ENCODE measurements around the gene ZNF654. TPM values are rescaled to one million over a fixed set of nuclear protein-coding genes. Genes with fewer than 3 reads are reported as not detected.
A peak's percentile ranks its signal among the peaks of the same experiment; 100 is the strongest.

The ZNF654 gene
- total RNA-seq, 1 experiment from 2014 or later = 7.0 TPM

DNA sequence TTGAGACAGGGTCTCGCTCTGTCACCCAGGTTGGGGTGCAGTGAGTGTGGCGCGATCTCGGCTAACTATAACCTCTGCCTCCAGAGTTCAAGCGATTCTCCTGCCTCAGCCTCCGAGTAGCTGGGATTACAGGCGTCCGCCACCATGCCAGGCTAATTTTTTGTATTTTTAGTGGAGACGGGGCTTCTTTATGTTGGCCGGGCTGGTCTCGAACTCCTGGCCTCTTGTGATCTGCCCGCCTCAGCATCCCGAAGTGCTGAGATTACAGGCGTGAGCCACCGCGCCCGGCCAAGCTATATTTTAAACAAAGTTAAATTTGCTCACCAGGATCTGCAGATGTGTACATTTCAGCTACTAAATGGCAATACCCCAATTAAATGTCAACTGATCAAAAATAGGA lies 89.6 kb downstream of the ZNF654 start:
- CTCF ChIA-PET = no interaction called here
- no peaks in the 10 kb centered on the region for H4K20me1 ChIP-seq (ENCODE audit: insufficient read depth)

DNA sequence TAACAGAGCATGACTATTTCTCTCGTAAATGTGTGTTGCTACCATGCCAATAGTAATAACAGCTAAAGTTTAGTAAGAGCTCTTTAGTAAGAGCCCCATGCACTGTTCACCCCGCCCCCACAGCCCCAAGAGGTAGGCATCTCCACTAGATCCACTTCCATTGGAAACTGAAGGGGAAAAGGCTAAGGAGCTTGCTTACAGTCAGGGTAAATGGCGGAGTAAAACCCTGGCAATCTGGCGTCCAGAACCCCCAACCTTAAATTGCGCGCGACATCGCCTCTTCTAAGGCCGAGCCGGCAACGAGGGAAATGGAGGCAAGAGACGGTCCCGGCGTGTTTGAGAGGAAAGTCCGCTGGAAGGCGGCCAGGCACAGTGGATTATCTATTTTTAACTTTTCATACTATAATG lies 90.0 kb downstream of the ZNF654 start:
- DNase-seq (ENCODE audit: low read depth, low spot score) = peak; percentile 3
- Histone ChIP-seq H3K4me3 (replicated peaks in 1 of 2; ENCODE audit: low read depth in 1 of 2, low read length in 2 of 2) (peak overlapping the region; percentile 95 to 98), H3K27ac (ENCODE audit: low read depth, low read length) (peak overlapping the region; percentile 98), H2AFZ (ENCODE audit: low read depth, low read length, poor library complexity, severe bottlenecking) (peak overlapping the region; percentile 87), H3K4me2 (ENCODE audit: low read length) (peak overlapping the region; percentile 89), H3K9ac (ENCODE audit: low read length) (peak overlapping the region; percentile 89), H3K4me1 (ENCODE audit: control insufficient read depth in 1 of 2, insufficient read depth in 2 of 2, low read length in 2 of 2) (peaks cover 2 to 21% of the 10 kb centered on the region in 2 experiments; a peak in 3 of 4 replicates), H4K20me1 (ENCODE audit: insufficient read depth) (no peaks in the 10 kb centered on the region), H3K79me2 (ENCODE audit: insufficient read depth, low read length) (peaks cover 80% of the 10 kb centered on the region), H3K9me2 (ENCODE audit: insufficient read depth) (no peaks in the 10 kb centered on the region), H3K27me3 (ENCODE audit: insufficient read depth, low read length) (no peaks in the 10 kb centered on the region), H3K9me3 (ENCODE audit: control insufficient read depth in 1 of 2, insufficient read depth in 1 of 2, low read depth in 1 of 2, low read length in 2 of 2) (no peaks in the 10 kb centered on the region), H3K36me3 (ENCODE audit: control insufficient read depth in 1 of 2, insufficient read depth in 2 of 2, low read length in 2 of 2) (peaks cover 0 to 9% of the 10 kb centered on the region in 2 experiments; a peak in 3 of 4 replicates)
- intact Hi-C loops (cut with micrococcal nuclease) = loop anchor here (2.0 kb wide), 1 partner anchor 90 kb away; the partner anchor contains the start of genes CGGBP1 and ZNF654
- TSS peak; percentile 46 for BruUV-seq (replicated peaks)
- peak; percentile 37 for ATAC-seq
- ChIA-PET CTCF (interaction anchor here (0.9 kb wide), 1 partner anchor 144 kb away, joined by 3 read pairs; no protein-coding TSS in a partner anchor), RAD21 (ENCODE audit: low non-redundant PET in 1 of 2, low total read pairs in 2 of 2, uncharacterized antibody in 2 of 2, unreplicated experiment in 2 of 2) (no interaction called here), POLR2A (interaction anchor here (0.6 kb wide), 1 partner anchor 936 kb away, joined by 3 read pairs; no protein-coding TSS in a partner anchor)
- TF ChIP-seq SIN3A (IDR thresholded peaks at IDR 0.05; ENCODE audit: low read depth) = no peak
- no peak for TF ChIP-seq YY1 (IDR thresholded peaks at IDR 0.05; ENCODE audit: extremely low read depth, insufficient replicate concordance, low read depth, low read length)
- TF ChIP-seq POLR2A (IDR thresholded peaks at IDR 0.05; ENCODE audit: borderline replicate concordance, extremely low read depth, insufficient read depth, insufficient read length) = no peak
- no peak for TF ChIP-seq SP1 (IDR thresholded peaks at IDR 0.05; ENCODE audit: low read depth)
- no peak for TF ChIP-seq TCF7L2 (IDR thresholded peaks at IDR 0.05; ENCODE audit: borderline replicate concordance, extremely low read depth, insufficient read depth, insufficient read length)
- no peak for TF ChIP-seq SRF (IDR thresholded peaks at IDR 0.05; ENCODE audit: low read depth)
- TF ChIP-seq, protein P1, sequence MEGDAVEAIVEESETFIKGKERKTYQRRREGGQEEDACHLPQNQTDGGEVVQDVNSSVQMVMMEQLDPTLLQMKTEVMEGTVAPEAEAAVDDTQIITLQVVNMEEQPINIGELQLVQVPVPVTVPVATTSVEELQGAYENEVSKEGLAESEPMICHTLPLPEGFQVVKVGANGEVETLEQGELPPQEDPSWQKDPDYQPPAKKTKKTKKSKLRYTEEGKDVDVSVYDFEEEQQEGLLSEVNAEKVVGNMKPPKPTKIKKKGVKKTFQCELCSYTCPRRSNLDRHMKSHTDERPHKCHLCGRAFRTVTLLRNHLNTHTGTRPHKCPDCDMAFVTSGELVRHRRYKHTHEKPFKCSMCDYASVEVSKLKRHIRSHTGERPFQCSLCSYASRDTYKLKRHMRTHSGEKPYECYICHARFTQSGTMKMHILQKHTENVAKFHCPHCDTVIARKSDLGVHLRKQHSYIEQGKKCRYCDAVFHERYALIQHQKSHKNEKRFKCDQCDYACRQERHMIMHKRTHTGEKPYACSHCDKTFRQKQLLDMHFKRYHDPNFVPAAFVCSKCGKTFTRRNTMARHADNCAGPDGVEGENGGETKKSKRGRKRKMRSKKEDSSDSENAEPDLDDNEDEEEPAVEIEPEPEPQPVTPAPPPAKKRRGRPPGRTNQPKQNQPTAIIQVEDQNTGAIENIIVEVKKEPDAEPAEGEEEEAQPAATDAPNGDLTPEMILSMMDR (IDR thresholded peaks at IDR 0.05 in 2 of 3, conservative IDR thresholded peaks at IDR 0.05 in 1 of 3; ENCODE audit: borderline replicate concordance in 1 of 3, insufficient read depth in 1 of 3, low read depth in 2 of 3, low read length in 2 of 3) = no peak

More for the DNA sequence above, 89.6 kb downstream of the ZNF654 start:
- Histone ChIP-seq H3K4me2 (ENCODE audit: low read length) (peak overlapping the region; percentile 89), H3K79me2 (ENCODE audit: insufficient read depth, low read length) (peaks cover 84% of the 10 kb centered on the region), H3K9me3 (ENCODE audit: control insufficient read depth in 1 of 2, insufficient read depth in 1 of 2, low read depth in 1 of 2, low read length in 2 of 2) (no peaks in the 10 kb centered on the region), H2AFZ (ENCODE audit: low read depth, low read length, poor library complexity, severe bottlenecking) (no peak overlapping the region), H3K27ac (ENCODE audit: low read depth, low read length) (peak overlapping the region; percentile 98; the same call in 1 of the 2 replicates), H3K36me3 (ENCODE audit: control insufficient read depth in 1 of 2, insufficient read depth in 2 of 2, low read length in 2 of 2) (peaks cover 0 to 5% of the 10 kb centered on the region in 2 experiments; a peak in 2 of 4 replicates), H3K27me3 (ENCODE audit: insufficient read depth, low read length) (no peaks in the 10 kb centered on the region), H3K9me2 (ENCODE audit: insufficient read depth) (no peaks in the 10 kb centered on the region), H3K9ac (ENCODE audit: low read length) (peak overlapping the region; percentile 89), H3K4me3 (replicated peaks in 1 of 2; ENCODE audit: low read depth in 1 of 2, low read length in 2 of 2) (peak overlapping the region; percentile 95 to 98), H3K4me1 (ENCODE audit: control insufficient read depth in 1 of 2, insufficient read depth in 2 of 2, low read length in 2 of 2) (peaks cover 2 to 21% of the 10 kb centered on the region in 2 experiments; a peak in 3 of 4 replicates)
- POLR2A ChIA-PET = no interaction called here
- no peak for TF ChIP-seq EZH2phosphoT487 (IDR thresholded peaks at IDR 0.05; ENCODE audit: borderline replicate concordance)
- TF ChIP-seq, protein P2, sequence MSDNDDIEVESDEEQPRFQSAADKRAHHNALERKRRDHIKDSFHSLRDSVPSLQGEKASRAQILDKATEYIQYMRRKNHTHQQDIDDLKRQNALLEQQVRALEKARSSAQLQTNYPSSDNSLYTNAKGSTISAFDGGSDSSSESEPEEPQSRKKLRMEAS (IDR thresholded peaks at IDR 0.05) = no peak
- no peak for TF ChIP-seq EZH2 (IDR thresholded peaks at IDR 0.05)
- TF ChIP-seq CBX3 (IDR thresholded peaks at IDR 0.05; ENCODE audit: low read depth) = no peak
- TF ChIP-seq EGR1 (IDR thresholded peaks at IDR 0.05; ENCODE audit: low read depth) = no peak
- TF ChIP-seq SRF (IDR thresholded peaks at IDR 0.05; ENCODE audit: low read depth) = no peak
- TF ChIP-seq, protein P3, sequence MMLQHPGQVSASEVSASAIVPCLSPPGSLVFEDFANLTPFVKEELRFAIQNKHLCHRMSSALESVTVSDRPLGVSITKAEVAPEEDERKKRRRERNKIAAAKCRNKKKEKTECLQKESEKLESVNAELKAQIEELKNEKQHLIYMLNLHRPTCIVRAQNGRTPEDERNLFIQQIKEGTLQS (IDR thresholded peaks at IDR 0.05) = no peak
- no peak for TF ChIP-seq SIN3A (IDR thresholded peaks at IDR 0.05; ENCODE audit: low read depth)
- TF ChIP-seq CEBPB (IDR thresholded peaks at IDR 0.05; ENCODE audit: low read depth) = no peak
- no peak for TF ChIP-seq POLR2A (IDR thresholded peaks at IDR 0.05; ENCODE audit: borderline replicate concordance, extremely low read depth, insufficient read depth, insufficient read length)
- no peak for TF ChIP-seq TCF7L2 (IDR thresholded peaks at IDR 0.05; ENCODE audit: borderline replicate concordance, extremely low read depth, insufficient read depth, insufficient read length)
- TF ChIP-seq ZFX (IDR thresholded peaks at IDR 0.05) = no peak
- no peak for DNase-seq (ENCODE audit: low read depth, low spot score)
- intact Hi-C loops (cut with micrococcal nuclease) = loop anchor here (2.0 kb wide), 1 partner anchor 90 kb away; the partner anchor contains the start of genes CGGBP1 and ZNF654
- no peak for ATAC-seq
- RAD21 ChIA-PET (ENCODE audit: low non-redundant PET in 1 of 2, low total read pairs in 2 of 2, uncharacterized antibody in 2 of 2, unreplicated experiment in 2 of 2) = no interaction called here
- no TSS peak for BruUV-seq (replicated peaks)

Measured in HCT116 (cell line).